ENCODE results near the gene FCAR.
"Not testable (repeated sequence)": the region's sequence is repeated elsewhere in the genome, so short reads cannot be mapped to it uniquely, and the experiment has no call there.

FCAR gene

DNA sequence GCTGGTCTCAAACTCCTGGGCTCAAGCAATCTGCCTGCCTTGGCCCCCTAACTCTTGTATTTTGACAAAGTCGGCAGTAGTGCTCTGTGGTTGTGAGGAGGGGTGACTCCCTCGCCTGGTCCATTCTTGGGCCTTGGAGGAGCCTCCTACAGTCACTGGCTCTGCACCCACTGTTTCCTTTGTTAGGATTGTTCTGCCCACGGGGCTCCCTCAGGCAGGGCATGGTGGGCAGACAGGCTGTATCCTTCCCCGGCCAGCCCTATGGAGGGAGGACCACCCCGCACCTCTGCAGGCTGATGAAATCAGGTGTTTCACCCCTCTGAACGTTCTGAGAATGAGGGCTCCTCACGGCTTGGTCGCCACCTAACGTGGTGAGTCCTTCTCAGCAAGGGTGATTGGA is 9.2 kb downstream of the FCAR start:
- Histone ChIP-seq H3K9me3 (ENCODE audit: low read depth, low read length) (no peaks in the 10 kb centered on the region), H3K9ac (ENCODE audit: insufficient read length) (no peak overlapping the region), H3K4me3 (no peak overlapping the region), H3K27ac (no peak overlapping the region), H3K36me3 (ENCODE audit: insufficient read depth, low read length) (no peaks in the 10 kb centered on the region)
- DNase-seq (ENCODE audit: low read depth, low spot score) = no peak
- no peak for TF ChIP-seq POLR2AphosphoS5 (IDR thresholded peaks at IDR 0.05; ENCODE audit: borderline replicate concordance, low read depth, low read length)
- no peak for TF ChIP-seq FOXP2 (optimal IDR thresholded peaks at IDR 0.05; ENCODE audit: control extremely low read depth, extremely low read length, insufficient read depth)
- TF ChIP-seq EZH2 (IDR thresholded peaks at IDR 0.05) = no peak

DNA sequence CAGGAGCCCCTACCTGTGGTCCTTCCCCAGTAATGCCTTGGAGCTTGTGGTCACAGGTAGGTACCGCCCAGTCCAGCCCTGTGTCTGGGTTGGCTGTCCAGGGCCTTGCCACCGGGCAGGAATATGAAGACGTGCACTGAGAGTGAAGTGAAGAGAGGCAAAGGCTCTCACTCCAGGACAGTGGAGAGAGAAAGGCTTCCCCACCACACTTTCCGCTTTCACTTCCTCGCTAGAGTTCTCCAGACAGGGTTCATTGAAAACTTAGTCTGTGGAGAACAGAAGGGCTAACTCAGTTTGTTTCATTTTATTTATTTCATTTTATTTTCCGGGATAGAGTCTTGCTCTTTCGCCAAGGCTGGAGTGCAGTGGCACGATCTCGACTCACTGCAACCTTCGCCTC is 14.2 kb downstream of the FCAR start:
- Histone ChIP-seq H3K27ac (no peak overlapping the region), H3K36me3 (ENCODE audit: insufficient read depth, low read length) (no peaks in the 10 kb centered on the region), H3K9me3 (ENCODE audit: low read depth, low read length) (no peaks in the 10 kb centered on the region), H3K9ac (ENCODE audit: insufficient read length) (no peak overlapping the region), H3K4me3 (no peak overlapping the region)
- TF ChIP-seq FOXP2 (optimal IDR thresholded peaks at IDR 0.05; ENCODE audit: control extremely low read depth, extremely low read length, insufficient read depth) (no peak), POLR2AphosphoS5 (IDR thresholded peaks at IDR 0.05; ENCODE audit: borderline replicate concordance, low read depth, low read length) (no peak), EZH2 (IDR thresholded peaks at IDR 0.05) (no peak)
- no peak for DNase-seq (ENCODE audit: low read depth, low spot score)

DNA sequence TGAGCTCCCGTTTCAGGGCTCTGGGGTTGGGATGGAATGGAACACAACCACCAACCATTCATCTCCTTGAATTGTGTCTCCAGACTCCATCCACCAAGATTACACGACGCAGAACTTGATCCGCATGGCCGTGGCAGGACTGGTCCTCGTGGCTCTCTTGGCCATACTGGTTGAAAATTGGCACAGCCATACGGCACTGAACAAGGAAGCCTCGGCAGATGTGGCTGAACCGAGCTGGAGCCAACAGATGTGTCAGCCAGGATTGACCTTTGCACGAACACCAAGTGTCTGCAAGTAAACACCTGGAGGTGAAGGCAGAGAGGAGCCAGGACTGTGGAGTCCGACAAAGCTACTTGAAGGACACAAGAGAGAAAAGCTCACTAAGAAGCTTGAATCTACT is 15.5 kb downstream of the FCAR start:
- no peak overlapping the region for H3K27ac ChIP-seq
- no peak overlapping the region for H3K4me3 ChIP-seq
- TF ChIP-seq FOXP2 (optimal IDR thresholded peaks at IDR 0.05; ENCODE audit: control extremely low read depth, extremely low read length, insufficient read depth) (no peak), POLR2AphosphoS5 (IDR thresholded peaks at IDR 0.05; ENCODE audit: borderline replicate concordance, low read depth, low read length) (no peak), EZH2 (IDR thresholded peaks at IDR 0.05) (no peak)
- H3K9ac ChIP-seq (ENCODE audit: insufficient read length) = no peak overlapping the region
- H3K36me3 ChIP-seq (ENCODE audit: insufficient read depth, low read length) = no peaks in the 10 kb centered on the region
- H3K9me3 ChIP-seq (ENCODE audit: low read depth, low read length) = no peaks in the 10 kb centered on the region
- no peak for DNase-seq (ENCODE audit: low read depth, low spot score)

DNA sequence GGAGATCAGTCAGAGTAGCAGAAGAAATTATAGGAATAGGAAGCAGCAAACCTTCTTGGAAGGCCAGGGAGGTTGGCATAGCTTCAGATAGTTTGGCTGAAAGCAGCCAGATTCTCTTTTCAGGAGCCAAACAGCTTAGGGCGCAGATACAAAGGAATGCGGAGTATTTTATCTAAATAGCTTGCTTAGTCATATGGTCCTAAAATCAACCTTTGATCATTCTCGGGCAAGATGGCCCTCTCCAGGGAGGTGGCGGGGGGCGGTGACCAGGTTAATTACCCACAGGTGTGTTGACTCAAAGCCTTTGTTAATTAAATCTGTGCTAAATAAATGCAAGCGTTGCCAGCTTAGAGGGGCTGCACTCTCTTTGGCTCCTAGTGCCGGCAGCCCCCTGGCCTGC is 19.4 kb downstream of the FCAR start:
- DNase-seq (ENCODE audit: low read depth, low spot score) = no peak
- Histone ChIP-seq H3K9me3 (ENCODE audit: low read depth, low read length) (no peaks in the 10 kb centered on the region), H3K4me3 (no peak overlapping the region), H3K36me3 (ENCODE audit: insufficient read depth, low read length) (no peaks in the 10 kb centered on the region), H3K27ac (no peak overlapping the region), H3K9ac (ENCODE audit: insufficient read length) (no peak overlapping the region)
- no peak for TF ChIP-seq FOXP2 (optimal IDR thresholded peaks at IDR 0.05; ENCODE audit: control extremely low read depth, extremely low read length, insufficient read depth)
- TF ChIP-seq POLR2AphosphoS5 (IDR thresholded peaks at IDR 0.05; ENCODE audit: borderline replicate concordance, low read depth, low read length) = no peak
- TF ChIP-seq EZH2 (IDR thresholded peaks at IDR 0.05) = no peak

DNA sequence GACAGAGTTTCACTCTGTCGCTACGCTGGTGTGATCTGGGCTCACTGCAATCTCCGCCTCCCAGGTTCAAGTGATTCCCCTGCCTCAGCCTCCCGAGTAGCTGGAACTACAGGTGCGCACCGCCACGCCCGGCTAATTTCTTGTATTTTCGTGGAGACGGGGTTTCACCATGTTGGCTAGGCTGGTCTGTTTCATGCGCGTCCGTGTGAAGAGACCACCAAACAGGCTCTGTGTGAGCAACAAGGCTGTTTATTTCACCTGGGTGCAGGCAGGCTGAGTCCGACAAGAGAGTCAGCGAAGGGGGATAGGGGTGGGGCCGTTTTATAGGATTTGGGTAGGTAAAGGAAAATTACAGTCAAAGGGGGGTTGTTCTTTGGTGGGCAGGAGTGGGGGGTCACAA is 20.1 kb downstream of the FCAR start:
- H3K9ac ChIP-seq (ENCODE audit: insufficient read length); H3K27ac ChIP-seq; DNase-seq (ENCODE audit: low read depth, low spot score); H3K4me3 ChIP-seq; H3K9me3 ChIP-seq (ENCODE audit: low read depth, low read length); H3K36me3 ChIP-seq (ENCODE audit: insufficient read depth, low read length): not testable (repeated sequence)

DNA sequence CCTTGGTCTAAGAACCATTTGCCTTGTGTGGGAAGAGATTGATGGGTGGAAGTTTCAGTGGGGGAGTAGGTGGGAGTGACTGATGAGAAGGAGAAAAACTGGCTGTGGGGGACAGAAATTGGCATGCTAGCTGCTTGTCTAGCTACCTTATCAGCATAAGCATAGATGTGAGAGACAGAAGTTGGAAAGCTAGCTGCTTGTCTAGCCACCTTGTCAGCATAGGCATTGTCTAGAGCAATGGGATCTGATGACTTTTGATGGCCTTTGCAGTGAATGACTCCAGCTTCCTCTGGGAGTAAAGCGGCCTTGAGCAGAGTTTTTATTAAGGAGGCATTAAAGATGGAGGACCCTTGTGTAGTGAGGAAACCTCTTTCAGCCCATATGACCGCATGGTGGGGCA is 22.0 kb downstream of the FCAR start:
- no peak overlapping the region for H3K9ac ChIP-seq (ENCODE audit: insufficient read length)
- DNase-seq (ENCODE audit: low read depth, low spot score) = no peak
- TF ChIP-seq POLR2AphosphoS5 (IDR thresholded peaks at IDR 0.05; ENCODE audit: borderline replicate concordance, low read depth, low read length) (no peak), FOXP2 (optimal IDR thresholded peaks at IDR 0.05; ENCODE audit: control extremely low read depth, extremely low read length, insufficient read depth) (no peak), EZH2 (IDR thresholded peaks at IDR 0.05) (no peak)
- H3K9me3 ChIP-seq (ENCODE audit: low read depth, low read length) = no peaks in the 10 kb centered on the region
- H3K4me3 ChIP-seq = no peak overlapping the region
- no peaks in the 10 kb centered on the region for H3K36me3 ChIP-seq (ENCODE audit: insufficient read depth, low read length)
- no peak overlapping the region for H3K27ac ChIP-seq

DNA sequence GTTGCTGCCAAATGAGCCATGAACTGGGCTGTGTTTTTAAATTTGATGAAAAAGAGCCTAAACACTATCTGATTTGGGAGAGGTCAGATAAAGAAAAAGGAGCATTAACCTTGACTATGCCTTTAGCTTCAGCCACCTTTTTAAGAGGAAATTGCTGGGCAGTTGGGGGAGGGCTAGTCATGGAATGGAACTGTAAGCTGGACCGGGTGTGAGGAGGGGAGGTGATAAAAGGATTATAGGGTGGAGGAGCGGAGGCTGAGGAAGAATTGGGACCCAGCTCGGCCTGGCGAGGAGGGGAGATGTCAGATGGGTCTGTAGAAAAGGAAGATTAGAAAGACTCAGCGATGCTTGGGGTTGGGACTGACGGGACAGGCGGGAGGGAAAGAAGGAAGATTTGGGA is 24.6 kb downstream of the FCAR start:
- H3K9ac ChIP-seq (ENCODE audit: insufficient read length); H3K9me3 ChIP-seq (ENCODE audit: low read depth, low read length); DNase-seq (ENCODE audit: low read depth, low spot score); H3K4me3 ChIP-seq; H3K36me3 ChIP-seq (ENCODE audit: insufficient read depth, low read length); H3K27ac ChIP-seq: not testable (repeated sequence)

DNA sequence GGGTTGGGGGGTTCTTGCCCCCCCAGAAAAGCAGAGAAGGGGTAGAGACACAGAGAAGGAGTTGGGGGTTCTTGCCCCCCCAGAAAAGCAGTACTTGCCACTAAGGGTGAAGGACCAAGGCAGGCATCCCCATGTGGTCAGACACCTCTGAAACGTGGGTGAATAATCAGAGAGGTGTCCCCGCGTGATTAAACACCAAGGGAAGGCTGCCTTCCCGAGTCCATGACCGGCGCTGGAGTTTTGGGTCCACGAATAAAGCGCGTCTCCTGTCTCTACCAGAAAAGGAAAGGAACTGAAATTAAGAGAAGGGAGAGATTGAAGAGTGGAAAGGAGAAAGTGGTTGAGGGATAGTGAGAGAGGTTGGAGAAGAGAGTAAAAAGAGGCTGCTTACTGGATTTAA is 25.6 kb downstream of the FCAR start:
- H3K27ac ChIP-seq; DNase-seq (ENCODE audit: low read depth, low spot score); H3K9ac ChIP-seq (ENCODE audit: insufficient read length); H3K36me3 ChIP-seq (ENCODE audit: insufficient read depth, low read length); H3K9me3 ChIP-seq (ENCODE audit: low read depth, low read length); H3K4me3 ChIP-seq: not testable (repeated sequence)

DNA sequence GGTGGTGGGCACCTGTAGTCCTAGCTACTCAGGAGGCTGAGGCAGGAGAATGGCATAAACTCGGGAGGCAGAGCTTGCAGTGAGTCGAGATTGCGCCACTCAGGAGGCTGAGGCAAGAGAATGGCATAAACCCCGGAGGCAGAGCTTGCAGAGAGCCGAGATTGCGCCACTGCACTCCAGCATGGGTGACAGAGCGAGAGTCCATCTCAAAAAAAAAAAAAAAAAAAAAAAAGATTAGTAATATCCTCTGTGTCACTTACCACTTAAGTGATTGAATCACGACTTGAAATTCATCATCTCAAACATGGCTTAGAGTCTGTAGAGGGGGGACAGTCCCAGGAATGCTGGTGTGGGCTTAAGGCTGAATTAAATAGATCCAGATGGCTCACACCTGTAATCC is 27.1 kb downstream of the FCAR start:
- not testable (repeated sequence) for H3K9ac ChIP-seq (ENCODE audit: insufficient read length); H3K27ac ChIP-seq; DNase-seq (ENCODE audit: low read depth, low spot score); H3K4me3 ChIP-seq; H3K36me3 ChIP-seq (ENCODE audit: insufficient read depth, low read length); H3K9me3 ChIP-seq (ENCODE audit: low read depth, low read length)

DNA sequence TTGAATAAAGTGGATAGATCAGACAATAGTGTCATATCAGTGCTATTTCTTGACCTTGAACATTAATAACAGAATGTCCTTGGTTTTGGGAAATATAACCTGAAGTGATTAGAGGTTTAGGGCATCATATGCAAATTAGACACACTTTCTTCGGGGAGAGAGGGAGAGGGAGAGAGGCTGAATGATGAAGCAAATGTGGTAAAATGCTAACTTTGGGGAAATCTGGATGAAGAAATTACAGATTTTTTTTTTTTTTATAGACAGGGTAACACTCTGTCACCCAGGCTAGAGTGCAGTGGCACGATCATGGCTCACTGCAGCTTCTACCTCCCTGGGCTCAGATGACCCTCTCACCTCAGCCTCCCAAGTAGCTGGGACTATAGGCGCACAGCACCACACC is 28.0 kb downstream of the FCAR start:
- H3K27ac ChIP-seq = no peak overlapping the region
- no peak overlapping the region for H3K4me3 ChIP-seq
- H3K9ac ChIP-seq (ENCODE audit: insufficient read length) = no peak overlapping the region
- no peak for DNase-seq (ENCODE audit: low read depth, low spot score)
- no peak for TF ChIP-seq FOXP2 (optimal IDR thresholded peaks at IDR 0.05; ENCODE audit: control extremely low read depth, extremely low read length, insufficient read depth)
- no peak for TF ChIP-seq EZH2 (IDR thresholded peaks at IDR 0.05)
- no peak for TF ChIP-seq POLR2AphosphoS5 (IDR thresholded peaks at IDR 0.05; ENCODE audit: borderline replicate concordance, low read depth, low read length)
- no peaks in the 10 kb centered on the region for H3K36me3 ChIP-seq (ENCODE audit: insufficient read depth, low read length)
- no peaks in the 10 kb centered on the region for H3K9me3 ChIP-seq (ENCODE audit: low read depth, low read length)

Data from SK-N-MC (cell line).